Activated T-helper 17 cell treated with anti-CD3 and anti-CD28 coated beads, Interleukin-2, amount 50 U/mL, for 72 hours (primary cell): ENCODE measurements around the gene MED29. TPM values are rescaled to one million over a fixed set of nuclear protein-coding genes. Genes with fewer than 3 reads are reported as not detected.

Experiments
- ATAC-seq: fragments of 150-1000 bp; cut with Tn5 transposase; replicated peaks from 2 replicates; pipeline ENCODE4 v1.10.0; 2021; ENCODE audit warnings: mild to moderate bottlenecking, moderate library complexity
- H3K27ac Mint-ChIP-seq: one replicate; pipeline ENCODE4 v1.8.0; 2022; ENCODE audit warnings: mixed read lengths
- H3K27me3 Mint-ChIP-seq: one replicate; pipeline ENCODE4 v1.8.0; 2022; ENCODE audit warnings: mixed read lengths
- H3K36me3 Mint-ChIP-seq: one replicate; pipeline ENCODE4 v1.8.0; 2022; ENCODE audit warnings: low read depth, mild to moderate bottlenecking, mixed read lengths
- H3K4me1 Mint-ChIP-seq: one replicate; pipeline ENCODE4 v1.8.0; 2022; ENCODE audit warnings: mixed read lengths
- H3K4me3 Mint-ChIP-seq: one replicate; pipeline ENCODE4 v1.8.0; 2022; ENCODE audit warnings: mild to moderate bottlenecking, mixed read lengths
- H3K9me3 Mint-ChIP-seq: one replicate; pipeline ENCODE4 v1.8.0; 2022; ENCODE audit warnings: mixed read lengths
- total RNA-seq, 2 donors: library from RNA; stranded (reverse); gene quantifications; one replicate each; pipeline ENCODE4 v1.2.3, GENCODE V29; 2022

MED29 gene
- total RNA-seq, 2 donors from 2014 or later = 24.6 to 27.7 TPM

GRCh38 chr19:39434123-39435076 lies 43.2 kb downstream of the MED29 start:
- Mint-ChIP-seq H3K4me3 (peak overlapping the region; percentile 100), H3K4me1 (peaks cover 36% of the 10 kb centered on the region), H3K27me3 (no peaks in the 10 kb centered on the region), H3K27ac (peak overlapping the region; percentile 100), H3K9me3 (no peaks in the 10 kb centered on the region), H3K36me3 (peaks cover 61% of the 10 kb centered on the region)
- no peak for ATAC-seq

- no peaks in the 10 kb centered on the region for H3K9me3 Mint-ChIP-seq
- peaks cover 59% of the 10 kb centered on the region for H3K36me3 Mint-ChIP-seq
- H3K27me3 Mint-ChIP-seq = no peaks in the 10 kb centered on the region
- peak; percentile 88 for ATAC-seq
- peaks cover 32% of the 10 kb centered on the region for H3K4me1 Mint-ChIP-seq
- H3K4me3 Mint-ChIP-seq = peak within 1 kb of the TSS; percentile 100
- H3K27ac Mint-ChIP-seq = peak within 1 kb of the TSS; percentile 100
Measured at GRCh38 chr19:39435499-39436349, 44.5 kb downstream of the MED29 start, which contains the start of gene RPS16. RPS16 (minus strand) TSS chr19:39435949; CDS start chr19:39435895, 54 bp downstream.

GRCh38 chr19:39436350-39436716 lies 45.2 kb downstream of the MED29 start:
- ATAC-seq = no peak
- no peaks in the 10 kb centered on the region for H3K27me3 Mint-ChIP-seq
- H3K27ac Mint-ChIP-seq = peak overlapping the region; percentile 100
- H3K9me3 Mint-ChIP-seq = no peaks in the 10 kb centered on the region
- H3K36me3 Mint-ChIP-seq = peaks cover 53% of the 10 kb centered on the region
- peaks cover 32% of the 10 kb centered on the region for H3K4me1 Mint-ChIP-seq
- H3K4me3 Mint-ChIP-seq = peak overlapping the region; percentile 100

GRCh38 chr19:39438270-39438934 lies 47.2 kb downstream of the MED29 start:
- ATAC-seq = no peak
- H3K36me3 Mint-ChIP-seq = peaks cover 33% of the 10 kb centered on the region
- no peaks in the 10 kb centered on the region for H3K27me3 Mint-ChIP-seq
- no peaks in the 10 kb centered on the region for H3K9me3 Mint-ChIP-seq
- no peak overlapping the region for H3K27ac Mint-ChIP-seq
- peaks cover 30% of the 10 kb centered on the region for H3K4me1 Mint-ChIP-seq
- no peak overlapping the region for H3K4me3 Mint-ChIP-seq

- Mint-ChIP-seq H3K36me3 (peaks cover 53% of the 10 kb centered on the region), H3K27me3 (no peaks in the 10 kb centered on the region), H3K4me1 (peaks cover 22% of the 10 kb centered on the region), H3K27ac (peak overlapping the region; percentile 99), H3K4me3 (peak overlapping the region; percentile 93), H3K9me3 (no peaks in the 10 kb centered on the region)
- no peak for ATAC-seq
Measured at GRCh38 chr19:39444598-39445195, 53.5 kb downstream of the MED29 start.

- peaks cover 61% of the 10 kb centered on the region for H3K36me3 Mint-ChIP-seq
- no peaks in the 10 kb centered on the region for H3K27me3 Mint-ChIP-seq
- H3K4me3 Mint-ChIP-seq = peak within 1 kb of the TSS; percentile 93
- H3K4me1 Mint-ChIP-seq = peaks cover 27% of the 10 kb centered on the region
- H3K9me3 Mint-ChIP-seq = no peaks in the 10 kb centered on the region
- H3K27ac Mint-ChIP-seq = peak within 1 kb of the TSS; percentile 99
- ATAC-seq = peak; percentile 90
Measured at GRCh38 chr19:39445196-39446111, 54.3 kb downstream of the MED29 start, which contains the start of gene SUPT5H. SUPT5H (plus strand) TSS chr19:39445582; CDS start chr19:39445891, 309 bp downstream.

- ATAC-seq = no peak
- Mint-ChIP-seq H3K9me3 (no peaks in the 10 kb centered on the region), H3K27ac (peak overlapping the region; percentile 99), H3K27me3 (no peaks in the 10 kb centered on the region), H3K4me1 (peaks cover 31% of the 10 kb centered on the region), H3K4me3 (peak overlapping the region; percentile 93), H3K36me3 (peaks cover 71% of the 10 kb centered on the region)
Measured at GRCh38 chr19:39446365-39447084, 55.3 kb downstream of the MED29 start.

- peak overlapping the region; percentile 93 for H3K4me3 Mint-ChIP-seq
- peak overlapping the region; percentile 99 for H3K27ac Mint-ChIP-seq
- H3K36me3 Mint-ChIP-seq = peaks cover 89% of the 10 kb centered on the region
- peaks cover 42% of the 10 kb centered on the region for H3K4me1 Mint-ChIP-seq
- no peaks in the 10 kb centered on the region for H3K27me3 Mint-ChIP-seq
- no peaks in the 10 kb centered on the region for H3K9me3 Mint-ChIP-seq
- peak; percentile 15 for ATAC-seq
Measured at GRCh38 chr19:39448271-39448670, 57.1 kb downstream of the MED29 start.

- peak overlapping the region; percentile 93 for H3K4me3 Mint-ChIP-seq
- no peak for ATAC-seq
- no peaks in the 10 kb centered on the region for H3K27me3 Mint-ChIP-seq
- peaks cover 99% of the 10 kb centered on the region for H3K36me3 Mint-ChIP-seq
- H3K4me1 Mint-ChIP-seq = peaks cover 43% of the 10 kb centered on the region
- H3K9me3 Mint-ChIP-seq = no peaks in the 10 kb centered on the region
- H3K27ac Mint-ChIP-seq = peak overlapping the region; percentile 99
Measured at GRCh38 chr19:39449116-39449797, 58.1 kb downstream of the MED29 start.
